Breast epithelium (tissue), 3 donors: ENCODE measurements around the gene CTTNBP2NL.

Experiments
- POLR2A ChIP-seq: fragments of 450-650 bp; IDR thresholded peaks from one replicate; pipeline ENCODE4 v1.6.1; 2016; ENCODE audit warnings: antibody characterized with exemption, mild to moderate bottlenecking, moderate library complexity
- TF ChIP-seq, protein P1 (sequence below), 3 donors: fragments of 450-650 bp; IDR thresholded peaks; one replicate each; pipeline ENCODE4 v1.5.1; 2016 to 2017; ENCODE audit warnings: antibody characterized with exemption in 3 of 3, mild to moderate bottlenecking in 3 of 3, moderate library complexity in 3 of 3

DNA sequence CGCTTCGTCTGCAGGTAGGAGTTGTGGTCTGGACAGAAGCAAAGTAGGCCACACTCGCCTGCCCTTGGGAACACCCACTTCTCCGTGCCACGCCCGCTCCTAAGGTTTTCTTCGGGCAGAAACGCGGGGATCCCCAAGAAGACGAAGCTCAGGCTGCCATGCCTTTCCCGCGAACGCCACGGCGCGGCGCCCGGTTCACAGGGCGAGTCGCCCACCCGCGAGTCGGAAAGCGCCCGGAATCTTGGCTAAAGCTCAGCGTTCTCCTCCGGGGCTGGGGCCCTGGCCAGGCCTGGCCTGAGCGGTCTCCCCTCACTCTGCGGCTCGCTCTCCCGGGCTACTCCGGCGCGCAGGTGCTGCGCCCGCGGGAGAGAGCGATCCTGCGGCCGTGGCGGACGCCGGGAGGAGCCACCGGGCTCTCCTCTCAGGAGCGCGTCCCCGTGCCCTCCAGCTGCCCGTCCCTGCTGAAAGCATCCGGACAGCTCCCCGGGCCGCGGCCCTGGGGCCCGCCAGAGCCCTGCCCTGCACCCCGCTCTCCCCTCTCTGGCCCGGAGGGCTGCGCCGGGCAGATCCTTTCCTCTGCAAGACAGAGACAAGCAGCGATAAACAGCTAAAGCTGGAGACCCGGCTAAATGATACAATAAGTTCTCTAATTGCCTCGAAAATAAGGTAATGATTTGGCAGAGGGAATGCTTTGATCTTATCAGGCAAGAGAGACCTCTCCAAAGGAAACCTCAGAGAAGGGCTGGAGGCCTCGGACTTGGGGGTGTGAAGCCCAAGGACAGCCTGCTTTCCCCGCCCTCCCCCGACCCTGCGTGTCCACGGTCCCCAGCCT lies 106.0 kb downstream of the CTTNBP2NL start:
- TF ChIP-seq, protein P1, sequence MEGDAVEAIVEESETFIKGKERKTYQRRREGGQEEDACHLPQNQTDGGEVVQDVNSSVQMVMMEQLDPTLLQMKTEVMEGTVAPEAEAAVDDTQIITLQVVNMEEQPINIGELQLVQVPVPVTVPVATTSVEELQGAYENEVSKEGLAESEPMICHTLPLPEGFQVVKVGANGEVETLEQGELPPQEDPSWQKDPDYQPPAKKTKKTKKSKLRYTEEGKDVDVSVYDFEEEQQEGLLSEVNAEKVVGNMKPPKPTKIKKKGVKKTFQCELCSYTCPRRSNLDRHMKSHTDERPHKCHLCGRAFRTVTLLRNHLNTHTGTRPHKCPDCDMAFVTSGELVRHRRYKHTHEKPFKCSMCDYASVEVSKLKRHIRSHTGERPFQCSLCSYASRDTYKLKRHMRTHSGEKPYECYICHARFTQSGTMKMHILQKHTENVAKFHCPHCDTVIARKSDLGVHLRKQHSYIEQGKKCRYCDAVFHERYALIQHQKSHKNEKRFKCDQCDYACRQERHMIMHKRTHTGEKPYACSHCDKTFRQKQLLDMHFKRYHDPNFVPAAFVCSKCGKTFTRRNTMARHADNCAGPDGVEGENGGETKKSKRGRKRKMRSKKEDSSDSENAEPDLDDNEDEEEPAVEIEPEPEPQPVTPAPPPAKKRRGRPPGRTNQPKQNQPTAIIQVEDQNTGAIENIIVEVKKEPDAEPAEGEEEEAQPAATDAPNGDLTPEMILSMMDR (IDR thresholded peaks at IDR 0.05), result peak; percentile 18 to 66 (median 65)
- no peak for TF ChIP-seq POLR2A
